Keratinocyte (primary cell): ENCODE measurements around the gene PTRH1. TPM values are rescaled to one million over a fixed set of nuclear protein-coding genes. Genes with fewer than 3 reads are reported as not detected.
A peak's percentile ranks its signal among the peaks of the same experiment; 100 is the strongest.

Experiments
- DNase-seq: peaks from one replicate; pipeline ENCODE4 v3.0.0-alpha.2; 2011; ENCODE audit warnings: low read depth, missing footprints, low spot score
- FAIRE-seq: peaks from 2 replicates; lab custom pipeline; 2011; peaks lifted over from hg19 to GRCh38; lab: Jason Lieb, UNC
- H2AFZ ChIP-seq: 2 replicates; pipeline ENCODE4 v1.6.0; 2012; ENCODE audit warnings: low read length, control low read depth, inconsistent platforms; ENCODE audit not compliant: control insufficient read depth
- H3K27ac ChIP-seq: 2 replicates; pipeline ENCODE4 v1.5.1; 2011; ENCODE audit warnings: low read length; ENCODE audit not compliant: control insufficient read depth, insufficient read depth
- H3K27me3 ChIP-seq: 3 replicates; pipeline ENCODE4 v1.6.0; 2011; ENCODE audit warnings: low read length; ENCODE audit not compliant: control insufficient read depth, insufficient read depth; ENCODE audit errors: extremely low read depth
- H3K36me3 ChIP-seq, 2 experiments: 2 replicates in 1 of 2; 3 replicates in 1 of 2; pipeline ENCODE4 v1.5.1; 2011; ENCODE audit warnings: low read length in 2 of 2, mild to moderate bottlenecking in 1 of 2; ENCODE audit not compliant: control insufficient read depth in 2 of 2, insufficient read depth in 2 of 2; ENCODE audit errors: extremely low read depth in 1 of 2
- H3K4me1 ChIP-seq: 3 replicates; pipeline ENCODE4 v1.5.1; 2011; ENCODE audit warnings: low read length; ENCODE audit not compliant: control insufficient read depth, insufficient read depth; ENCODE audit errors: extremely low read depth
- H3K4me2 ChIP-seq: 3 replicates; pipeline ENCODE4 v1.6.0; 2011; ENCODE audit warnings: low read depth, low read length; ENCODE audit not compliant: control insufficient read depth, insufficient read depth; ENCODE audit errors: extremely low read depth
- H3K4me3 ChIP-seq, 3 experiments: fragments of 200-600 bp in 1 of 3; sonication (generic) in 1 of 3; 2 replicates in 2 of 3; 3 replicates in 1 of 3; pipeline ENCODE4 v1.5.1; 2011 to 2016; ENCODE audit warnings: low read length in 3 of 3, mild to moderate bottlenecking in 3 of 3, control low read depth in 2 of 3, inconsistent platforms in 1 of 3, low read depth in 1 of 3, mixed read lengths in 1 of 3, mixed run types in 1 of 3, moderate library complexity in 1 of 3; ENCODE audit not compliant: control insufficient read depth in 2 of 3, insufficient read depth in 2 of 3; ENCODE audit errors: extremely low read depth in 1 of 3
- H3K79me2 ChIP-seq: 2 replicates; pipeline ENCODE4 v1.6.0; 2012; ENCODE audit warnings: low read length; ENCODE audit not compliant: control insufficient read depth, insufficient read depth
- H3K9ac ChIP-seq: 3 replicates; pipeline ENCODE4 v1.6.0; 2011; ENCODE audit warnings: low read length; ENCODE audit not compliant: control insufficient read depth, insufficient read depth; ENCODE audit errors: extremely low read depth
- H3K9me1 ChIP-seq: 3 replicates; pipeline ENCODE4 v1.6.0; 2011; ENCODE audit warnings: low read length; ENCODE audit not compliant: control insufficient read depth, insufficient read depth; ENCODE audit errors: extremely low read depth
- H3K9me3 ChIP-seq: 2 replicates; pipeline ENCODE4 v1.5.1; 2012; ENCODE audit warnings: low read depth, low read length; ENCODE audit not compliant: control insufficient read depth
- H4K20me1 ChIP-seq: 3 replicates; pipeline ENCODE4 v1.6.0; 2011; ENCODE audit warnings: low read length; ENCODE audit not compliant: control insufficient read depth, insufficient read depth; ENCODE audit errors: extremely low read depth
- CTCF ChIP-seq, 3 experiments: IDR thresholded peaks in 1 of 3; conservative IDR thresholded peaks in 1 of 3; optimal IDR thresholded peaks in 1 of 3; 2 replicates in 2 of 3; 3 replicates in 1 of 3; pipeline versions ENCODE3 to v1.5.1; 2011; ENCODE audit warnings: low read length in 3 of 3, mild to moderate bottlenecking in 3 of 3, moderate library complexity in 2 of 3, control low read depth in 1 of 3, inconsistent platforms in 1 of 3; ENCODE audit not compliant: insufficient read depth in 2 of 3; ENCODE audit errors: extremely low read depth in 1 of 3
- EZH2 ChIP-seq: IDR thresholded peaks from one replicate; pipeline ENCODE4 v1.6.1; 2012; ENCODE audit warnings: inconsistent platforms, mild to moderate bottlenecking, low read length, moderate library complexity
- dilution Hi-C: fragments of 300-500 bp; cut with MboI; formaldehyde crosslinking; loops from one replicate; pipeline ENCODE4 v1.7.0; 2020; ENCODE audit warnings: low sequenced_read_pairs; ENCODE audit not compliant: extremely low pct_ligation_motif_present
- polyA plus RNA-seq, 5 experiments: library from polyadenylated mRNA; depleted of rRNA in 3 of 5; stranded (reverse) in 3 of 5; stranded (forward) in 1 of 5; unstranded in 1 of 5; fragments of >200 nt; gene quantifications; 1 replicate in 1 of 5; 2 replicates in 3 of 5; 3 replicates in 1 of 5; pipeline versions ENCODE4 v1.2.1 to v1.2.3, GENCODE V29; 2011 to 2012; ENCODE audit warnings: missing spikeins in 2 of 5, low read depth in 1 of 5, low replicate concordance in 1 of 5

Gene PTRH1
- polyA plus RNA-seq, 1 donor (not counting 4 experiments of a cell fraction or from before 2014, with no cell fraction given): 14.3 TPM

DNA sequence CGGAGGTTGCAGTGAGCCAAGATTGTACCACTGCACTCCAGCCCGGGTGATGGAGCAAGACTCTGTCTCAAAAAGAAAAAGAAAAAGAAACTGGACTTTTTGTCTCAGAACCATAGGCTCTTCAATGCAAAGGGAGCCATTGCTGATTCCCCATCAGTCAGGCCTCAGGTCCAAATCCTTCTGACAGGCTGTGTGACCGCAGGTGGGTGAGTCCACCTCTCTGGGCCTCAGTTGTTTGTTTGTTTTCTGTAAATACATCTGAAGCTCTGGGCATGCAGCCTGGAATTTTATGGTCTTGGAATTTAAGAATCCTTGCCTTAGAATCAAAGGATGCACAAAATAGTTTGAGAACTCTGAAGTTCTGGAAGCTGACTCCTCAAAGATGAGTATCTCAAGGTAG lies 40.8 kb upstream of the PTRH1 start:
- Histone ChIP-seq H3K79me2 (no peaks in the 10 kb centered on the region), H3K4me1 (no peaks in the 10 kb centered on the region), H3K9me3 (no peaks in the 10 kb centered on the region), H3K9ac (no peak overlapping the region), H2AFZ (no peak overlapping the region), H3K36me3 (no peaks in the 10 kb centered on the region), H3K4me2 (no peak overlapping the region), H3K27ac (no peak overlapping the region), H3K27me3 (peaks cover 46% of the 10 kb centered on the region), H4K20me1 (no peaks in the 10 kb centered on the region), H3K4me3 (no peak overlapping the region), H3K9me1 (no peaks in the 10 kb centered on the region)
- no peak for FAIRE-seq
- TF ChIP-seq EZH2: no peak
- TF ChIP-seq CTCF (optimal IDR thresholded peaks at IDR 0.05 in 1 of 3, IDR thresholded peaks at IDR 0.05 in 1 of 3, conservative IDR thresholded peaks at IDR 0.05 in 1 of 3; ENCODE audit: extremely low read depth in 1 of 3, insufficient read depth in 2 of 3, low read length in 3 of 3): no peak
- dilution Hi-C loops: no loop called here
- DNase-seq: no peak

DNA sequence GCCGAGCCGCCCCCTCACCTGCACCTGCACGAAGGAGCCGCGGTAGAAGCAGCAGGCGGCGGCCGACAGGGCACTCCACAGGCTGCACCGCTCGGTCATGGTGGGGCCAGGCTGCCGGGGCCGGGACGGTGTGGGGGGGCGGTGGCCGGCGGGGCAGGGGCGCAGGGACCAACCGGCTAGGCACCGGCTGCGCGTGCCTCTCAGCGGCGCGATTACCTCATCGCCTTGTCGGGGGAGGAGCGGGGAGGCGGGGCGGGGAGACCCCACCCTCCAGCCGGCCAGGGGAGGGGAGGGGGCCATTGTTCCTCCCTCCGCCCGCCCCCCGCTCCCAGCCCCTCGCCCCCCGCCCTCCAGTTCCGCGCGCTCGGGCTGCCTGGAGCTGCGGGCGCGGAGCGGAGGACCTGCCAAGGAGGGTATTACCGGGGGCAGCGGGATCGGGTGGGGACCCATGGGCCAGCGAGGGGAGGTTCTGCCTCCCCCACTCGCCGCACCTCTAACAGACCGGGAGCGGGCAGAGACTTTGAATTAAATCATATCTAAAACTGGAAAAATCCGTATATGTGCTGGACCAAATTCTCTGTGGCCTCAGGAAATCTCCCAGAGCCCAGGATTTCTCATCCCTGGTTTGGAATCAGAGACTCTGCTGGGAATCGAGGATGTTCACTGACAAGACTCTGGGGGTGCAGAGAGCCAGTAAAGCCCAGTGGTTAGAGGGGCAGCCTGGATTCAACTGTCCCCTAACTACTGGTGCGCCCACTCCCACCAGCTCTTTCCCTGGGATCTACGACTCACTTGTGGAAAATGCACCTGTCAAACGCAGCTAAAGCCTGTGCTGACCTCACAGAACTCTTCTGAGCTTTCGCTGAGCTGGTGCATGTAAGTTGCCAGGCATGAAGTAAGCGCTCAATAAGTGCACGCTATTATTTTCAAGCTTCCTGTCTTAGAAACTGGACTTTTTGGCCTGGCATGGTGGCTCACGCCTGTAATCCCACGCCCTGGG lies 39.9 kb upstream of the PTRH1 start:
- FAIRE-seq: no peak
- Histone ChIP-seq H4K20me1 (no peaks in the 10 kb centered on the region), H3K9me1 (no peaks in the 10 kb centered on the region), H3K4me2 (no peak overlapping the region), H3K79me2 (no peaks in the 10 kb centered on the region), H3K27me3 (peaks cover 44% of the 10 kb centered on the region), H2AFZ (no peak overlapping the region), H3K9ac (no peak overlapping the region), H3K36me3 (no peaks in the 10 kb centered on the region), H3K4me1 (no peaks in the 10 kb centered on the region), H3K4me3 (no peak overlapping the region), H3K9me3 (no peaks in the 10 kb centered on the region), H3K27ac (no peak overlapping the region)
- TF ChIP-seq CTCF (optimal IDR thresholded peaks at IDR 0.05 in 1 of 3, IDR thresholded peaks at IDR 0.05 in 1 of 3, conservative IDR thresholded peaks at IDR 0.05 in 1 of 3; ENCODE audit: extremely low read depth in 1 of 3, insufficient read depth in 2 of 3, low read length in 3 of 3) (no peak), EZH2 (peak; percentile 63)
- DNase-seq: no peak
- dilution Hi-C loops: no loop called here
